Fibroblast of villous mesenchyme (primary cell): ENCODE data around the gene BLMH. TPM values are rescaled to one million over a fixed set of nuclear protein-coding genes. Genes with fewer than 3 reads are reported as not detected.
"Not testable (repeated sequence)": the region's sequence is repeated elsewhere in the genome, so short reads cannot be mapped to it uniquely, and the experiment has no call there.

Experiments used
- DNase-seq: peaks from one replicate; pipeline ENCODE4 v3.0.0-alpha.2; 2010; ENCODE audit warnings: low read depth
- H3K4me3 ChIP-seq: 2 replicates; pipeline ENCODE4 v1.5.1; 2011; ENCODE audit warnings: low read depth, mild to moderate bottlenecking, low read length
- small RNA-seq: library from RNA; depleted of rRNA; stranded (forward); fragments of <200 nt; gene quantifications from one replicate; pipeline ENCODE3, GENCODE V24; 2012
- total RNA-seq: library from RNA; depleted of rRNA; stranded (reverse); fragments of >200 nt; gene quantifications from 2 replicates; pipeline ENCODE4 v1.2.3, GENCODE V29; 2012
- TF ChIP-seq, protein P1 (sequence below): IDR thresholded peaks from 2 replicates; pipeline ENCODE4 v1.5.1; 2012; ENCODE audit warnings: low read depth, mild to moderate bottlenecking, low read length; ENCODE audit not compliant: insufficient read depth

Gene BLMH
- total RNA-seq, 1 donor, result 31.1 TPM

DNA sequence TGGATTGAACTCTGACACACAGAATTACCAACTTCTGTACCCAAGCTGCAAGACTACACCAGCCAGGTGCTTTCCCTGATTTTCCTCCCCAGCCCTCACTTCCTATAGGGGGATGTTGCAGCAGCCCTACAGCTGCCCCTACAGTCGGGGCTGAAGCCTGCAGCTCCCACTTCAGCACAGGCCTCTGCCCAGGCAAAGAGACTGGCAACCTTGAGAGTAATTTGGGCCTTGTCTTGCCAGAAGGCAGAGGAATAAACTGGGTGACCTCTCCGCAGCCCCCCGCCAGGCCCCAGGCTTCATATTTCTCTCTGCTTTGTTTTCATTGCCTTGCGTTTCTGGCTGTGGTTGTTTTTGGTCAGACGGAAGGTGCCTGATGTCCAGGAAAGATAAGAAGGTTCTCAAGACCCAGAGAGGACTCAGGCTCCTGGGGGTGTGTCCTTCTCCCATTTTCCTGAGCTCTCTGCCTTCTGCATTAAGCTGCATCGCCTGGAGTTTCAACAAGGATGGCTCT, 88.2 kb downstream of the BLMH start:
- H3K4me3 ChIP-seq, result no peak overlapping the region
- DNase-seq, result no peak
- TF ChIP-seq, protein P1, sequence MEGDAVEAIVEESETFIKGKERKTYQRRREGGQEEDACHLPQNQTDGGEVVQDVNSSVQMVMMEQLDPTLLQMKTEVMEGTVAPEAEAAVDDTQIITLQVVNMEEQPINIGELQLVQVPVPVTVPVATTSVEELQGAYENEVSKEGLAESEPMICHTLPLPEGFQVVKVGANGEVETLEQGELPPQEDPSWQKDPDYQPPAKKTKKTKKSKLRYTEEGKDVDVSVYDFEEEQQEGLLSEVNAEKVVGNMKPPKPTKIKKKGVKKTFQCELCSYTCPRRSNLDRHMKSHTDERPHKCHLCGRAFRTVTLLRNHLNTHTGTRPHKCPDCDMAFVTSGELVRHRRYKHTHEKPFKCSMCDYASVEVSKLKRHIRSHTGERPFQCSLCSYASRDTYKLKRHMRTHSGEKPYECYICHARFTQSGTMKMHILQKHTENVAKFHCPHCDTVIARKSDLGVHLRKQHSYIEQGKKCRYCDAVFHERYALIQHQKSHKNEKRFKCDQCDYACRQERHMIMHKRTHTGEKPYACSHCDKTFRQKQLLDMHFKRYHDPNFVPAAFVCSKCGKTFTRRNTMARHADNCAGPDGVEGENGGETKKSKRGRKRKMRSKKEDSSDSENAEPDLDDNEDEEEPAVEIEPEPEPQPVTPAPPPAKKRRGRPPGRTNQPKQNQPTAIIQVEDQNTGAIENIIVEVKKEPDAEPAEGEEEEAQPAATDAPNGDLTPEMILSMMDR, result no peak

DNA sequence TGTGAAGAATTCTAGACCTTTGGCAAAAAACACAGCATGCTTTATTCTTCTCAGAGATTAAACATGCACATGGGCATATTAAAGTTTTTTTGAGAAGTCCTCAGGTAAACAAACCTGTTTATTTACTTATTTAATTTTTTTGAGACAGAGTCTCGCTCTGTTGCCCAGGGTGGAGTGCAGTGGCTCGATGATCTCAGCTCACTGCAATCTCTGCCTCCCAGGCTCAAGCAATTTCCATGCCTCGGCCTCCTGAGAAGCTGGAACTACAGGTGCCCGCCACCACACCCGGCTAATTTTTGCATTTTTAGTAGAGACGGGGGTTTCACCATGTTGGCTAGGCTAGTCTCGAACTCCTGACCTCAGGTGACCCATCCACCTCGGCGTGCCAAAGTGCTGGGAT, 91.1 kb downstream of the BLMH start:
- H3K4me3 ChIP-seq, DNase-seq: not testable (repeated sequence)

DNA sequence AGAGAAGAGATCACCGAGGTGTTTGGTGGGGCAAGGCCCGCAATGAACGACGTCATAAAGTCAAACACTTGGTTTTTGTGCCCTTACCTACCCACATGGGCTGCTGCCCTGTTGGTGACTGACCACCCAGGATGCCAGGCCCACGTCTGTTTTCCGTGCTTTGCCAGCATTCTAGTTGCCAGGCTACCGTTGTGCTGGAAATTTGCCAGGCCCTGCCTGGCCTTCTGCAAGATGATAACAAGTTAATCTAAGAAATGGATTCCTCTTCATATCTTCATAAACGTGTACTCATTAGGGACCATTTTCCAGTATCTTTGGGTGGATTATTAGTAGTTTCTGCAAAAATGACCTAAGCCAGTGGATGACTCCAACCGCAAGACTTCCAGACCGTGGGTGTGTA, 91.6 kb downstream of the BLMH start:
- TF ChIP-seq, protein P1, result no peak
- H3K4me3 ChIP-seq, result no peak overlapping the region

DNA sequence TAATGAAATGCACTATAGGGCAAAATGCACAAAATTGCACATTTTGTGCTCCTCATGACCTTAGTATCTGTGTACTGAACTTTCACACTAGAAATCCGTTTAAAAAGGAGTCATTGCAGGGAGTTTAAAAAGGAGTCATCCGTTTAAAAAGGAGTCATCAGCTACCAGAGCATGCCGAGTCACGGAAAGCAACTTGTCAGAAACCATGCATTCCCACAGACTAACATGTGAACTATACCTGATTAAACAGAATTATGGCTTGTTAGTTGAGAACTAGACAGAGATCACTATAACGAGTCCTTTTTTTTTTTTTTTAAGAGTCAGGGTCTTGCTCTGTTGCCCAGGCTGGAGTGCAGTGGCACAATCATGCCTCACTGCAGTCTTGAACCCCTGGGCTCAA, 92.1 kb downstream of the BLMH start:
- TF ChIP-seq, protein P1, result no peak
- DNase-seq, result no peak
- no peak overlapping the region for H3K4me3 ChIP-seq

More for the DNA sequence above, 91.6 kb downstream of the BLMH start:
- no peak for DNase-seq

Small RNA genes lying within 50 kb of the gene (small RNA-seq; reads per million reads assigned to genes)
- gene RF00154, result 9.9 reads per million, percentile 90 among the genes with 10 or more reads in this experiment
- gene RNU6-1267P, result not detected

Other genes starting within 250 kb of the BLMH start
- gene NSRP1, start 175.1 kb downstream of the BLMH start, total RNA-seq, result 10.8 and 13.2 TPM in 2 replicates
- not detected in 2 replicates for gene SLC6A4, start 56.2 kb downstream of the BLMH start, total RNA-seq
- gene TMIGD1, start 42.1 kb upstream of the BLMH start, total RNA-seq, result not detected in 2 replicates
- 116 and 177 TPM in 2 replicates for gene CPD, start 87.0 kb upstream of the BLMH start, total RNA-seq
- gene GOSR1, start 185.5 kb upstream of the BLMH start, total RNA-seq, result 17.7 and 35.0 TPM in 2 replicates